Smooth muscle cell (in vitro differentiated cells): ENCODE results near the gene ZSWIM3. TPM values are rescaled to one million over a fixed set of nuclear protein-coding genes. Genes with fewer than 3 reads are reported as not detected.

ENCODE experiments used
- DNase-seq: peaks from one replicate; lab custom pipeline; 2025; ENCODE audit not compliant: unreplicated experiment; lab: John Stamatoyannopoulos, UW
- H2AFZ ChIP-seq: fragments of 200-600 bp; sonication (generic); 2 replicates; pipeline ENCODE4 v1.6.0; 2016; ENCODE audit warnings: antibody characterized with exemption, low read depth, mild to moderate bottlenecking
- H3F3A ChIP-seq: fragments of 200-600 bp; sonication (generic); 2 replicates; pipeline ENCODE4 v1.6.0; 2017; ENCODE audit warnings: antibody characterized with exemption, low read depth
- H3K27ac ChIP-seq: fragments of 200-600 bp; sonication (generic); 2 replicates; pipeline ENCODE4 v1.5.1; 2016; ENCODE audit warnings: low read depth, mild to moderate bottlenecking
- H3K27me3 ChIP-seq: fragments of 200-600 bp; sonication (generic); 2 replicates; pipeline ENCODE4 v1.6.1; 2016; ENCODE audit warnings: low read depth, mild to moderate bottlenecking
- H3K36me3 ChIP-seq: fragments of 200-600 bp; sonication (generic); 2 replicates; pipeline ENCODE4 v1.5.1; 2016; ENCODE audit warnings: low read depth
- H3K4me1 ChIP-seq: fragments of 200-600 bp; sonication (generic); 2 replicates; pipeline ENCODE4 v1.5.1; 2016; ENCODE audit warnings: low read depth
- H3K4me2 ChIP-seq: fragments of 200-600 bp; sonication (generic); 2 replicates; pipeline ENCODE4 v1.6.0; 2016; ENCODE audit warnings: mild to moderate bottlenecking
- H3K4me3 ChIP-seq: fragments of 200-600 bp; sonication (generic); 2 replicates; pipeline ENCODE4 v1.5.1; 2016; ENCODE audit warnings: mild to moderate bottlenecking
- H3K79me2 ChIP-seq: fragments of 200-600 bp; sonication (generic); 2 replicates; pipeline ENCODE4 v1.6.0; 2016; ENCODE audit warnings: low read depth, mild to moderate bottlenecking
- H3K9ac ChIP-seq: fragments of 200-600 bp; sonication (generic); 2 replicates; pipeline ENCODE4 v1.6.0; 2016; ENCODE audit warnings: low read depth
- H3K9me3 ChIP-seq: fragments of 200-600 bp; sonication (generic); replicated peaks from 2 replicates; pipeline ENCODE4 v1.5.1; 2016; ENCODE audit warnings: low read depth
- H4K20me1 ChIP-seq: fragments of 200-600 bp; sonication (generic); 2 replicates; pipeline ENCODE4 v1.6.0; 2016; ENCODE audit warnings: low read depth
- CTCF ChIP-seq: fragments of 200-600 bp; sonication (generic); IDR thresholded peaks from 2 replicates; pipeline ENCODE4 v1.5.1; 2017; ENCODE audit warnings: borderline replicate concordance, mild to moderate bottlenecking, antibody characterized with exemption; ENCODE audit not compliant: insufficient read depth, poor library complexity, severe bottlenecking
- WGBS: methylation state at CpG from one replicate; pipeline ENCODE4 v1.1.7; 2016; ENCODE audit warnings: low lambda C conversion rate; 5-methylcytosine and 5-hydroxymethylcytosine counted together
- polyA plus RNA-seq: library from polyadenylated mRNA; unstranded; fragments of >200 nt; fragmentation: Nextera tagmentation; extraction: Ambion mirVana; gene quantifications from 2 replicates; pipeline ENCODE4 v1.2.1, GENCODE V29; 2016
- total RNA-seq: library from RNA; depleted of rRNA; stranded (reverse); fragments of >200 nt; gene quantifications from 2 replicates; pipeline ENCODE4 v1.2.3, GENCODE V29; 2014

ZSWIM3 gene
- total RNA-seq (4.9 and 6.5 TPM in 2 replicates), polyA plus RNA-seq (1.4 and 2.1 TPM in 2 replicates)

- Histone ChIP-seq H3K4me3 (peak within 1 kb of the TSS; percentile 78), H3K9me3 (no peaks in the 10 kb centered on the region), H4K20me1 (no peaks in the 10 kb centered on the region), H3K4me1 (peaks cover 13% of the 10 kb centered on the region), H3K27ac (peak within 1 kb of the TSS; percentile 37), H3K36me3 (no peaks in the 10 kb centered on the region), H3F3A (no peaks in the 10 kb centered on the region), H3K79me2 (peaks cover 30% of the 10 kb centered on the region), H3K4me2 (peak within 1 kb of the TSS; percentile 94), H3K9ac (peak within 1 kb of the TSS; percentile 72), H3K27me3 (no peaks in the 10 kb centered on the region), H2AFZ (peak within 1 kb of the TSS; percentile 88)
- 1% methylated on average over 36 of the region's 36 CpGs for WGBS
- no peak for TF ChIP-seq CTCF
- peak; percentile 45 for DNase-seq
Observed at GRCh38 chr20:45857114-45857881, at the start of gene ZSWIM3, which contains the start of gene ACOT8. Gene ZSWIM3 (plus strand): TSS chr20:45857614. CDS start chr20:45857826, 212 bp downstream. Gene ACOT8 (minus strand): TSS chr20:45857392. CDS start chr20:45857315, 77 bp downstream.

- H3K9me3 ChIP-seq = no peaks in the 10 kb centered on the region
- WGBS = 99% methylated on average over 8 of the region's 8 CpGs
- H3F3A ChIP-seq = peaks cover 17% of the 10 kb centered on the region
- no peak overlapping the region for H3K27ac ChIP-seq
- no peak for DNase-seq
- H3K4me3 ChIP-seq = no peak overlapping the region
- H3K36me3 ChIP-seq = peaks cover 7% of the 10 kb centered on the region
- H2AFZ ChIP-seq = no peak overlapping the region
- no peak overlapping the region for H3K9ac ChIP-seq
- no peaks in the 10 kb centered on the region for H4K20me1 ChIP-seq
- no peak overlapping the region for H3K4me2 ChIP-seq
- no peaks in the 10 kb centered on the region for H3K4me1 ChIP-seq
- H3K79me2 ChIP-seq = peaks cover 24% of the 10 kb centered on the region
- no peak for TF ChIP-seq CTCF
- no peaks in the 10 kb centered on the region for H3K27me3 ChIP-seq
Observed at GRCh38 chr20:45810191-45810970, 47.0 kb upstream of the ZSWIM3 start.

- peak within 1 kb of the TSS; percentile 67 for H2AFZ ChIP-seq
- H3K4me3 ChIP-seq = peak within 1 kb of the TSS; percentile 89
- peak; percentile 78 for DNase-seq
- TF ChIP-seq CTCF = no peak
- peaks cover 26% of the 10 kb centered on the region for H3F3A ChIP-seq
- H3K27me3 ChIP-seq = no peaks in the 10 kb centered on the region
- peaks cover 4% of the 10 kb centered on the region for H3K36me3 ChIP-seq
- H3K4me1 ChIP-seq = no peaks in the 10 kb centered on the region
- H3K4me2 ChIP-seq = peak within 1 kb of the TSS; percentile 97
- no peaks in the 10 kb centered on the region for H3K9me3 ChIP-seq
- peak within 1 kb of the TSS; percentile 47 for H3K9ac ChIP-seq
- H3K27ac ChIP-seq = peak within 1 kb of the TSS; percentile 5
- WGBS = 1% methylated on average over 64 of the region's 65 CpGs
- peaks cover 24% of the 10 kb centered on the region for H3K79me2 ChIP-seq
- H4K20me1 ChIP-seq = no peaks in the 10 kb centered on the region
Observed at GRCh38 chr20:45812157-45813005, 45.0 kb upstream of the ZSWIM3 start, which contains the start of gene UBE2C. Gene UBE2C (plus strand): TSS chr20:45812644. CDS start chr20:45812696, 52 bp downstream.
